LNCAP (cell line): ENCODE results near the gene TMEM239.

Experiments used
- TF ChIP-seq, protein P1 (sequence below): fragments of 450-650 bp; IDR thresholded peaks from 2 replicates; pipeline ENCODE4 v1.5.1; 2017; ENCODE audit warnings: mild to moderate bottlenecking

TMEM239 gene

DNA sequence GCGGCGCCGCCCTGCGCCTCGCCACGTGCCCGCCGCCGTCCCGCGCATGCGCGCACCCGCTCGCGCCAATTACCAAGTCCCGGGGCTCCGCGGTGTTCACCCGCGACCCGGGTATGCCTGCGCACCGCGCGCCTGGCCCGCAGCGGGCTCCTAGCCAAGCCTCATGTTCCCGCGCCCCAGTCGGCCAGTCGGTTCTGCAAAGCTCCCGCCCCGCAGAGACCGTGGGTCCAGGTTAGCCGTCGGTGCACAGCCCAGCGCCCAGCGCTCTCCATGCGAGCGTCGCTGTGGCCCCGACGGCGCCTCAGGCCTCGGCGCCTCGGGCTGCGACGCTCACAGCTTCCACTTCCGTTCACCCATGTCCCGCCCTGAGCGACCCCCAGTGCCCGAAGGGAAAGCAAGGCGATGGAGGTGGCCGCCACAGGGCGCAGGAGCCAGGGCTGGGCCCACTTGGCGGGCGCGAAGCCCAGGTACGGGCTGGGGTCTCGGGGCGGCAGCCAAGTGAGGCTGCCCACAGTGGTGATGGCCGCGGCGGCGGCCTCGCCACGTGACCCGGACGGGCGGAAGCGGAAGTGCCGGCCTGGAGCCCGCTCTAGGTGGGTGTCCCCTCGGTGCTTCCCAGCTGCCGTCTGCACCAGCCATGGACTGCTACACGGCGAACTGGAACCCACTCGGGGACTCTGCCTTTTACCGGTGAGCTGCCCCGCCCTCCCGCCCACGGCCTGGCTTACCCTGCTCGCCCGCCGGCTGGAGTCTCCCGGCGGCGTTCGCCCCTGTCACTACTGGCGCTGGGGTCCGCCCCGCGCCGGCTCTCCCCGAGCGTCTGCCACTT, 24.2 kb downstream of the TMEM239 start, which contains the start of the genes PCED1A and VPS16:
Gene PCED1A (minus strand): TSS at position 518 of the 829 bp plus-strand sequence. CDS start 743 bp downstream, outside the sequence.
Gene VPS16 (plus strand): TSS at position 608 of the 829 bp plus-strand sequence. CDS start 30 bp downstream, at position 638.
- TF ChIP-seq, protein P1, sequence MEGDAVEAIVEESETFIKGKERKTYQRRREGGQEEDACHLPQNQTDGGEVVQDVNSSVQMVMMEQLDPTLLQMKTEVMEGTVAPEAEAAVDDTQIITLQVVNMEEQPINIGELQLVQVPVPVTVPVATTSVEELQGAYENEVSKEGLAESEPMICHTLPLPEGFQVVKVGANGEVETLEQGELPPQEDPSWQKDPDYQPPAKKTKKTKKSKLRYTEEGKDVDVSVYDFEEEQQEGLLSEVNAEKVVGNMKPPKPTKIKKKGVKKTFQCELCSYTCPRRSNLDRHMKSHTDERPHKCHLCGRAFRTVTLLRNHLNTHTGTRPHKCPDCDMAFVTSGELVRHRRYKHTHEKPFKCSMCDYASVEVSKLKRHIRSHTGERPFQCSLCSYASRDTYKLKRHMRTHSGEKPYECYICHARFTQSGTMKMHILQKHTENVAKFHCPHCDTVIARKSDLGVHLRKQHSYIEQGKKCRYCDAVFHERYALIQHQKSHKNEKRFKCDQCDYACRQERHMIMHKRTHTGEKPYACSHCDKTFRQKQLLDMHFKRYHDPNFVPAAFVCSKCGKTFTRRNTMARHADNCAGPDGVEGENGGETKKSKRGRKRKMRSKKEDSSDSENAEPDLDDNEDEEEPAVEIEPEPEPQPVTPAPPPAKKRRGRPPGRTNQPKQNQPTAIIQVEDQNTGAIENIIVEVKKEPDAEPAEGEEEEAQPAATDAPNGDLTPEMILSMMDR: no peak

DNA sequence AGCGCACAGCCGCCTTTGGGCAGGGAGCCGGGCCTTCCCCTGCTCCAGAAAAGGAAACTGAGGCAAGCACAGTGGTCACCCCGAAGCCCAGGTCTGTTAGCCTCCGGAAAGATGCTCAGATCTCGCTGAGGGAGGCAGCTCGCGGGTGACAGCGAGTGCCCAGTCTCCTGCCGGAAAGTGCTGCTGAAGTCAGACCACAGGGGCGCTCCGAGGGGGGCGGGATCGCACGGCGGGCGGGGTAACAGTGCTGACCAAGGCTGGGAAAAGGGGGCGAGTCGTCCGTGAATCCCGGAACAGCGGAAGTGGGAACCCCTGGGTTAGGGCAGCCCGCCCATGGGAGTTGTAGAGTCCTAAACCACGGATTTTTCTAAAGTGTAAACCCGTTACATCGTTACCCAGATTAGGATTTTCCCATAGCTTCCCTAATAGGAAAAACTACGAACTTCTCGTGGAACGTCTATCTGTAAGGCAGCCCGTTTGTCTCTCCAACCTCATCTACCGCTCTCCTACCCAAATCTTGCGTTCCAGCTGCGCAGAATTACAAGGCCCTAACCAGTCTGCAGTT, 24.9 kb downstream of the TMEM239 start:
- TF ChIP-seq, protein P1: no peak

DNA sequence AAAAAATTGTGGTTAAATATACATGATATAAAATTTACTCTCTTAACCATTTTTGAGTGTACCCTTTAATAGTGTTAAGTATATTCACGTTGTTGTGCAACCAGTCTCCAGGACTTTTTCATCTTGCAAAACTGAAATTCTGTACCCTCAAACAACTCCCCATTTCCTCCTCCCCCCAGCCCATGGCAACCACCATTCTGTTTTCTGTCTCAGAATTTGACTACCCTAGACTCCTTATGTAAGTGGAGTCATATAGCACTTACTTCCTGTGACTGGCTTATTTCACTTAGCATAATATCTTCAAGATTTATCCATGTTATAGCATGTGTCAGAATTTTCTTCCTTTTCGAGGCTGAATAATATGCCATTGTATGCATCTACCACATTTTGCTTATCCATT, 29.4 kb downstream of the TMEM239 start:
- TF ChIP-seq, protein P1: no peak

DNA sequence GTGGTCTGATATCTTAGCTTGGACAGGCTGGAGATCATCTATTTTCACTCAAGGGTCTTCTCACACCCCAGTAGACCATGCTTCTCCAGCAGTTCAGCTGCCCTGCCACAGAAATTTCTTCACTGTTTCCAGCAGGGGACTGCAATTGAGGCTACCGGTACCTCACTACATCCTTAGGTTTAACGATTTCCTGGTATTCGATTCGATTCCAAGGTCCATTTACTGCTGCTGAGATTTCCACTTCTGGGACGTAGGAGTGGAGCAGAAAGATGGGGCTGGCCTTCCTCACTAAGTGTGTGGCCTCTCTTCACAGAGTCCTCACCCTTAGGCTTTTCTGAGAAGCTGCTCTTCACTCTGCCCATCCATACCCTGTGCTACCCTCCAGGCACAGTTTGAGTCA, 30.5 kb downstream of the TMEM239 start:
- TF ChIP-seq, protein P1: no peak

DNA sequence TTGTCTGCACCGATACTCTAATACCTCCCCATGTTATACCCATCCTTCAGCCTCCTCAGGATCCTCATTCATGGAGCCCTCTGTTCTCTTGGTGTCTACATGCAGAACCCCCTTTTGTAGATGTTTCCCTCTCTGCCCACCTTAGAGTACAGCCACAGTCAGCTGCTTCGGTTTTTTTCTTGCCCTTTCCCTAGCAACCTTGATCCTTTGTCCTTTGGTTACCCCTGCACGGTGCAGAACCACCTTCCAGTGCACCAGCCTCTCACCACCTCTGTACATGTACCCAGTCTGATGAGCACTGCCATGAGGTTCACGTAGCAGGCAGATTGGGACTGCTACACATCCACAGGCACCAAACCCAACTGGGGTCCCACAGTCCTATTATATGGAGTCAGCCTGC, 31.6 kb downstream of the TMEM239 start:
- TF ChIP-seq, protein P1: no peak

DNA sequence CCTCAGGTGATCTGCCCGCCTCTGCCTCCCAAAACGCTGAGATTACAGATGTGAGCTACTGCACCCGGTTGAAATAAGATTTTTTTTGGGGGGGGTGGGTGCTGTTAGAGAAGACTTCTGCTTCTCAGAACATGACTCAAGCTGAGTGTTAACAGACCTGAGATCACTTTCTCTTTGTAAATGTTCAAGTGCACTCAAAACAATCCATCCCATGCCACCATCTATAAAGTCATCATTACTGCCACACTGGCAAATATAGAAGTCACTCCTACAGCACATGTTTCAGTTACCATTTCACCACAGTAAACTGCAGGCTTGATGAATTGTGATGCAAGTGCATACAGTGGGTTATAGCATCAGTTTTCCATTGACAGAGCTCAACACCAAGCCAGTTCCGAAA, 33.4 kb downstream of the TMEM239 start:
- TF ChIP-seq, protein P1: no peak

DNA sequence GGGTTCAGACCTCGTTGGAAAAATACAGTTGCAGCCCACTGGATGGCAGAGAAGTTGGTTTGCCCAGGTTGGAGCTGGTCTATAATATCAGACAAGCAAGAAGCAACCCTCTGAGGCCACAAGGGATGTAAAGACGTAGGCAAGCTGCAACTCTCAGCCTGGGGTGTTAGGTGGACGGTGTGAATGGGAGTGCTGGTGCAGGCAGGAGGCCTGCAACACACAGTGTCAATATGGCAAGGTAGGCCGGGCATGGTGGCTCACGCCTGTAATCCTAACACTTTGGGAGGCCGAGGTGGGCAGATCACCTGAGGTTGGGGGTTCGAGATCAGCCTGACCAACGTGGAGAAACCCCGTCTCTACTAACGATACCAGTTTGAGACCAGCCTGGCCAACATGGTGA, 34.9 kb downstream of the TMEM239 start:
- TF ChIP-seq, protein P1: no peak
